Heart right ventricle (tissue), 16 donors: ENCODE data around the gene WDFY4. TPM values are rescaled to one million over a fixed set of nuclear protein-coding genes. Genes with fewer than 3 reads are reported as not detected.

ENCODE experiments used
- ATAC-seq, 8 donors: fragments of 200-7000 bp; cut with Tn5 transposase; one replicate each; pipeline ENCODE4 v1.9.1; 2020; ENCODE audit warnings: mild to moderate bottlenecking in 8 of 8, moderate library complexity in 8 of 8, moderate number of reproducible peaks in 1 of 8
- DNase-seq, 2 donors: peaks; one replicate each; pipeline ENCODE4 v3.0.0-alpha.2; 2020
- H3K27ac ChIP-seq, 10 donors: fragments of 200-600 bp; sonication (generic) in 2 of 10; one replicate each; pipeline versions ENCODE4 v1.5.0 to v1.8.0; 2020 to 2022; ENCODE audit warnings: mild to moderate bottlenecking in 3 of 10
- H3K27me3 ChIP-seq, 7 donors: fragments of 200-600 bp; one replicate each; pipeline ENCODE4 v1.8.0; 2021 to 2022; ENCODE audit warnings: mild to moderate bottlenecking in 2 of 7
- H3K36me3 ChIP-seq, 9 donors: fragments of 200-600 bp; sonication (generic) in 1 of 9; one replicate each; pipeline versions ENCODE4 v1.5.0 to v1.8.0; 2020 to 2022; ENCODE audit warnings: mild to moderate bottlenecking in 2 of 9
- H3K4me1 ChIP-seq, 9 donors: fragments of 200-600 bp; sonication (generic) in 1 of 9; one replicate each; pipeline versions ENCODE4 v1.5.0 to v1.8.0; 2020 to 2022; ENCODE audit warnings: mild to moderate bottlenecking in 4 of 9
- H3K4me3 ChIP-seq, 10 donors: fragments of 200-600 bp; sonication (generic) in 2 of 10; one replicate each; pipeline versions ENCODE4 v1.5.0 to v1.8.0; 2020 to 2022; ENCODE audit warnings: mild to moderate bottlenecking in 7 of 10, moderate library complexity in 2 of 10
- H3K9me3 ChIP-seq, 11 donors: fragments of 200-600 bp in 10 of 11; sonication (generic) in 2 of 11; one replicate each; pipeline versions ENCODE4 v1.5.0 to v1.8.0; 2013 to 2022; ENCODE audit warnings: mild to moderate bottlenecking in 2 of 11, control low read depth in 1 of 11, moderate library complexity in 1 of 11
- WGBS, 2 donors: extraction: QIAGEN DNeasy Blood & Tissue Kit; methylation state at CpG; one replicate each; pipeline ENCODE4 v1.1.7; 2013; ENCODE audit warnings: inconsistent platforms in 1 of 2; 5-methylcytosine and 5-hydroxymethylcytosine counted together
- intact Hi-C, 10 donors: fragments of 100-400 bp; cut with DNase I; formaldehyde crosslinking; loops; one replicate each; pipeline versions ENCODE4 v1.11.1 to v1.14.2; 2022
- polyA plus RNA-seq, 2 donors: library from polyadenylated mRNA; stranded (reverse); fragments of 200-250 nt; gene quantifications; one replicate each; pipeline ENCODE4 v1.2.3, GENCODE V29; 2013
- total RNA-seq, 10 donors: library from RNA; stranded (reverse); fragmentation: NEBNext Ultra II Directional in 3 of 10; extraction: Animal tissue kit (Norgen Biotek cat#: 25700) in 3 of 10; gene quantifications; one replicate each; pipeline versions ENCODE4 v1.2.1 to v1.2.4, GENCODE V29; 2021 to 2023
- TF ChIP-seq, protein P1 (sequence below), 9 donors: fragments of 200-600 bp; sonication (generic) in 2 of 9; IDR thresholded peaks; one replicate each; pipeline versions ENCODE4 v1.5.0 to v1.8.0; 2021 to 2022; ENCODE audit warnings: antibody characterized with exemption in 9 of 9, mild to moderate bottlenecking in 5 of 9, moderate library complexity in 1 of 9
- donor health status: Arrhythmogenic right ventricular cardiomyopathy.
- donor health status: ischemic (EF 13 %, LVEDD 7.1; RV severe dilation, severe dysfunction).
- donor health status: healthy with polysubstance abuse.
- donor health status: DM: no; HTN: yes; CAD: no.
- donor health status: DM: no; HTN: no; CAD: no.
- donor health status: ischemic (EF 25% LVEDD 6.9; RV normal size, moderate dysfunction).
- donor health status: ischemic (EF 25% LVEDD 5.7; RV mildly dilated, moderate dysfunction).
- donor health status: healthy.
- donor health status: DM: yes; HTN: yes; CAD: no.
- donor health status: Ischemic cardiomyopathy.
- donor health status: ischemic (EF 35%, LVEDD 5.7; RV mildly dilated, moderate dysfunction).
- donor health status: nonischemic (EF 11% LVEDD 7.7; RV severe dilation, severe dysfunction).
- donor health status: DM: yes; HTN: yes; CAD: no.
- donor health status: PGD.
- donor health status: ischemic (EF 29% LVEDD 5.4; RV normal size, mild dysfunction).
- donor health status: nonischemic (EF 23%, LVEDD 6.1; RV moderate dilation, normal function).

The WDFY4 gene
- total and polyA plus RNA-seq, 12 donors = 0.59 to 7.4 (median 0.92) TPM

DNA sequence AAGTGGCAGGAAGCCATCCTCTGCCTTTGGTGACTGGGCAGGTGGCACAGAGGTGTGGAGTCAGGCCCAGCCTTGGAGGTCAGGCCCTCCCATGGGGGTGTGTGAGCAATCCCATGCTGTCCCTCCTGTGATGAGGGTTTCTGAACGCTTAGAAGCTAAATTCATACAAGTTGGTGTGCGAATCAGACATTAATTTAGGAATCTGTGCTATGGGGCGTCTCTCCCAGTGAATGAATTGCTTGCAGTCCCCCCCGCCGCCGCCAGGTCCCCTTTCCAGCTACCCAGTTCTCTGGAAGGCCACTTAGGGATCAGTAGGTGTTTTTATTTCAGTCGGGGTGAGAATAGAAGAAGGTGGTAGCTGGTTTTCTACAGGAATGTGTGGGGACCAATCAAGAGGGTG, 217.4 kb downstream of the WDFY4 start:
- Histone ChIP-seq H3K4me3 (no peak overlapping the region), H3K9me3 (peaks cover 0 to 5% (median 0%) of the 10 kb centered on the region in 11 donors), H3K27ac (no peak overlapping the region), H3K36me3 (peaks cover 0 to 3% (median 0%) of the 10 kb centered on the region in 9 donors), H3K4me1 (peaks cover 0 to 19% (median 8%) of the 10 kb centered on the region in 9 donors), H3K27me3 (no peaks in the 10 kb centered on the region)
- TF ChIP-seq, protein P1, sequence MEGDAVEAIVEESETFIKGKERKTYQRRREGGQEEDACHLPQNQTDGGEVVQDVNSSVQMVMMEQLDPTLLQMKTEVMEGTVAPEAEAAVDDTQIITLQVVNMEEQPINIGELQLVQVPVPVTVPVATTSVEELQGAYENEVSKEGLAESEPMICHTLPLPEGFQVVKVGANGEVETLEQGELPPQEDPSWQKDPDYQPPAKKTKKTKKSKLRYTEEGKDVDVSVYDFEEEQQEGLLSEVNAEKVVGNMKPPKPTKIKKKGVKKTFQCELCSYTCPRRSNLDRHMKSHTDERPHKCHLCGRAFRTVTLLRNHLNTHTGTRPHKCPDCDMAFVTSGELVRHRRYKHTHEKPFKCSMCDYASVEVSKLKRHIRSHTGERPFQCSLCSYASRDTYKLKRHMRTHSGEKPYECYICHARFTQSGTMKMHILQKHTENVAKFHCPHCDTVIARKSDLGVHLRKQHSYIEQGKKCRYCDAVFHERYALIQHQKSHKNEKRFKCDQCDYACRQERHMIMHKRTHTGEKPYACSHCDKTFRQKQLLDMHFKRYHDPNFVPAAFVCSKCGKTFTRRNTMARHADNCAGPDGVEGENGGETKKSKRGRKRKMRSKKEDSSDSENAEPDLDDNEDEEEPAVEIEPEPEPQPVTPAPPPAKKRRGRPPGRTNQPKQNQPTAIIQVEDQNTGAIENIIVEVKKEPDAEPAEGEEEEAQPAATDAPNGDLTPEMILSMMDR (IDR thresholded peaks at IDR 0.05) = no peak
- intact Hi-C loops = loop anchor here in 1 of 10 donors (10.0 kb wide), 1 partner anchor 613 kb away; no protein-coding TSS in a partner anchor
- no peak for DNase-seq
- WGBS, 2 donors = 93 to 95% methylated on average over 7 of the region's 7 CpGs
- no peak for ATAC-seq

DNA sequence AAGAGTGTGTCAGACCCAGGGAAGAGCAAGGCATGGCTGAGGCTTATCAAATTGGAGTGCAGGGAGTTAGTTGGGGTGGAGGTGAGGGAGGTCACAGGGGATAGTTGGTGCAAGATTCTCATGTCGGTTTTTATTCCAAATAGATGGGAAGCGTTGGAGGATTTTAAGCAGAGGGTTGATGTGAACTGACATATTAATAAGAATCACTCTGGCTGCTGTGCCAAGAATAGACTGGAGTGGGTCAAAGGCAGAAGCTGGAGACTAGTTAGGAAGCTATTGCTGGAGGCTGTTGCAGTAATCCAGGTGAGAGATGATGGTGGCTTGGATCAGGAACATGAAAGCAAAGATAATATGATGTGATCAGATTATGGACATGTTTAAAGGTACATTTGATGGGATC, 218.5 kb downstream of the WDFY4 start:
- no peak overlapping the region for H3K4me3 ChIP-seq
- H3K9me3 ChIP-seq = peaks cover 0 to 5% (median 0%) of the 10 kb centered on the region in 11 donors
- TF ChIP-seq, protein P1 (IDR thresholded peaks at IDR 0.05) = no peak
- no peak overlapping the region for H3K27ac ChIP-seq
- DNase-seq (no peak), ATAC-seq (no peak)
- peaks cover 0 to 3% (median 0%) of the 10 kb centered on the region in 9 donors for H3K36me3 ChIP-seq
- H3K4me1 ChIP-seq = peaks cover 0 to 19% (median 8%) of the 10 kb centered on the region in 9 donors
- WGBS, 2 donors = 66 to 67% methylated on average over 2 of the region's 2 CpGs
- H3K27me3 ChIP-seq = no peaks in the 10 kb centered on the region
- intact Hi-C loops = loop anchor here in 1 of 10 donors (10.0 kb wide), 1 partner anchor 612 kb away; no protein-coding TSS in a partner anchor

DNA sequence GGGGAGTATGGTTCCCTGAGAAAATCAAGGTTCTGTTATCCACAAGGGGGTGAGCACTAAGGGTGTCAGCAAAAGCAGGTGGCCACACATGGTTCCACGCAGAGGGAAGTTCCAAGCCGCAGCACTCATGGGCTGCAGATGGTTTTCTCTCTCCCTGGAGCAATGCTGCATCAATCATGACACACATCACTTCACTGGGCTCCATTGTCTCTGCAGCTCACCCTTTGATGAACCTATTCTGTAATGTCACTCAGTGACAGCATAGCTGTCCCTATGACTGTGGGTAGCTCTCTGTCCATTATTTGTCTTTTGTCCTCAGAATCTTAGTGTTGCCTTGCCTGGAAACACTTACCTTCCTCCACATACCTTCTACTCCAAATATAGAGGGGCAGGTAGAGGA, 220.2 kb downstream of the WDFY4 start:
- TF ChIP-seq, protein P1 (IDR thresholded peaks at IDR 0.05) = no peak
- Histone ChIP-seq H3K36me3 (peaks cover 0 to 3% (median 0%) of the 10 kb centered on the region in 9 donors), H3K27me3 (no peaks in the 10 kb centered on the region), H3K4me3 (no peak overlapping the region), H3K4me1 (peaks cover 0 to 19% (median 8%) of the 10 kb centered on the region in 9 donors), H3K9me3 (peaks cover 0 to 5% (median 0%) of the 10 kb centered on the region in 11 donors), H3K27ac (no peak overlapping the region)
- ATAC-seq = no peak
- no peak for DNase-seq
- WGBS, 2 donors = 73 to 92% methylated on average over 2 of the region's 2 CpGs
- intact Hi-C loops = loop anchor here in 1 of 10 donors (10.0 kb wide), 1 partner anchor 610 kb away; no protein-coding TSS in a partner anchor

DNA sequence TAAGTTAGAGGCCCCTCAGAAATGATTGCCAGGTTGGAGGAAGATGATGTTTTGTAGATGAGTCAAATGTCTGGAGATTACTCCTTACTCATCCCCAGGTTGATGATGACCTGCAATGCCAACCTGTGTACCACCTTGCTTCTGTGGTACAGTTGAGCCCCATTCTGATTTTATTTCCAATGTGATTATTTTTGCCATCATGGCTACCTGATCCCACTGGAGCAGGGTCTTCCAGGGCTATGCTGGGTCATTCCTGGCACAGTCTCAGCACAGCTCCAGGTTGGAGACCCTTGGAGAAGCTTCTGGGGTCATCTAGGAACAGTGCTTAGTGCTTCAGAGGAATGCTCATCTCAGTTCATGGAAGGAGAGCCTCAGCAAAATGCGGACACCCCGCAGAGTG, 220.6 kb downstream of the WDFY4 start:
- Histone ChIP-seq H3K4me3 (no peak overlapping the region), H3K36me3 (peaks cover 0 to 3% (median 0%) of the 10 kb centered on the region in 9 donors), H3K4me1 (peaks cover 0 to 14% (median 7%) of the 10 kb centered on the region in 9 donors), H3K9me3 (peaks cover 0 to 5% (median 0%) of the 10 kb centered on the region in 11 donors), H3K27ac (no peak overlapping the region), H3K27me3 (no peaks in the 10 kb centered on the region)
- TF ChIP-seq, protein P1 (IDR thresholded peaks at IDR 0.05) = no peak
- no peak for ATAC-seq
- WGBS, 2 donors = 97 to 99% methylated on average over 2 of the region's 2 CpGs
- DNase-seq = no peak
- intact Hi-C loops = loop anchor here in 1 of 10 donors (10.0 kb wide), 1 partner anchor 609 kb away; no protein-coding TSS in a partner anchor
